ENCODE data around the gene MB.
A peak's percentile ranks its signal among the peaks of the same experiment; 100 is the strongest.

MB gene

GRCh38 chr22:35615156-35615555, 2.0 kb downstream of the MB start:
- DNase-seq (ENCODE audit: low spot score) = no peak

GRCh38 chr22:35614404-35614803, 2.7 kb downstream of the MB start:
- no peak for DNase-seq (ENCODE audit: low spot score)

- no peak for DNase-seq (ENCODE audit: low spot score)
Observed at GRCh38 chr22:35612903-35613302, 4.2 kb downstream of the MB start.

DNA sequence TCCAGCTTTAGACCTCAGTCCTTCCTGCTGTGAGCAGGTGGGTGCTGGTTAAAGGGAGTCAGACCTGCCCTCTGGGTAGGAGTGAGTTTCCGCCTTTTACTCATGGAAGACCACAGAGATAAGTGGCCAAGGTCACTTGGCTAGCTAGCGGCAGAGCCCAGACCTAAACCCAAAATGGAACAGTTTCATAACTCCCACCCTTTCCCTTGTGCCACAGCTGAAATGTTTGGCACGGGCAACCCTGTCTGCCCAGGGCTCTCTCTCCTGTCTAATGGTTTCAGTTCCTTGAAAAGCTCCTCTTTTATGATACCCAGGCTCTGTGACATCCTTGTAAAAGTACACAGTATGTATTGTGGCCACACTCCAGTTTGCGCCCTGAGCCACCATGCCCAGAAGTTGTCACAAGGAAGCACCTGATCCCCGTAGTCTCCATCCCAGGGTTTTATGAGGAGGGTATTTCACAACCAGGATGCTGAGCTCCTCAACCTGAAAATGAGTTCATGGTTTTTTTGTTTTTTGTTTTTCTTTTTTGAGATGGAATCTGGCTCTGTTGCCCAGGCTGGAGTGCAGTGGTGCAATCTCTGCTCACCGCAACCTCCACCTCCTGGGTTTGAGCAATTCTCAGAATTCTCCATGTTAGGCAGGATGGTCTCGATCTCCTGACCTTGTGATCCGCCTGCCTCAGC, 5.1 kb downstream of the MB start:
- DNase-seq (ENCODE audit: low spot score) = no peak

GRCh38 chr22:35611200-35611890, 5.8 kb downstream of the MB start:
- no peak for DNase-seq (ENCODE audit: low spot score)

DNA sequence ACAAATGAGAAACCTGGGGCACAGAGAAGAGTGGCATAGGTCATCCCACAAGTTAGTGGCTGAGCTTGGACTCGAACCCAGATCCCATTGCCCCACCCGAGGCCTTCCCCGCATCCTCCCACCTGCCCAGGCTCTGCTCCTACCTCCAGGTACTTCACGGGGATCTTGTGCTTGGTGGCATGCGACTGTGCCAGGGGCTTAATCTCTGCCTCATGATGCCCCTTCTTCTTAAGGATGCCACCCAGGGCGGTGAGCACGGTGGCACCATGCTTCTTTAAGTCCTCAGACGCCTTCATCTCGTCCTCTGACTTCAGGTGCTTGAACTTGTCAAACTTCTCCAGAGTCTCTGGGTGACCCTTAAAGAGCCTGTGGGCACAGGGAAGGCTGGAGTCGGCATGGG, 6.4 kb downstream of the MB start:
- DNase-seq (ENCODE audit: low spot score) = no peak

DNA sequence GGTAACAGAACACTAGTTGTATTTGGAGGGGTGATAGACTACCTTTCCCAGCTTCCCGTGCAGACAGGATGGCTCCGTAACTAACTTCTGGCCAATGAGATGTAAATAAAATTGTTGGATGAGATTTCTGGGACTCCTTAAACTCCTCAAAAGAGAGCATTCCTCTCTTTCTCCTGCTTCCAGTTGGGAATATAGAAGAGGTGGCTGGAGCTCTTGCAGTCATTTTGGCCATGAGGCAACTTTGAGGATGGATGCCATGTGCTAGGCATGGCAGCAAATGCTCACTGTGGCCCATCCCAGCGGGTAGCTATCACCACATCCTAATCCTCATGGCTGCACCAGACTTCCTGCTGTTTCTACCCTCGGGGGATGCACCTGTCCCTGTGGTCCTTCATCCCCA, 7.4 kb downstream of the MB start:
- DNase-seq (ENCODE audit: low spot score) = no peak

- DNase-seq (ENCODE audit: low spot score) = no peak
Observed at GRCh38 chr22:35609261-35609660, 7.9 kb downstream of the MB start.

GRCh38 chr22:35608088-35608487, 9.0 kb downstream of the MB start:
- DNase-seq (ENCODE audit: low spot score) = no peak

DNA sequence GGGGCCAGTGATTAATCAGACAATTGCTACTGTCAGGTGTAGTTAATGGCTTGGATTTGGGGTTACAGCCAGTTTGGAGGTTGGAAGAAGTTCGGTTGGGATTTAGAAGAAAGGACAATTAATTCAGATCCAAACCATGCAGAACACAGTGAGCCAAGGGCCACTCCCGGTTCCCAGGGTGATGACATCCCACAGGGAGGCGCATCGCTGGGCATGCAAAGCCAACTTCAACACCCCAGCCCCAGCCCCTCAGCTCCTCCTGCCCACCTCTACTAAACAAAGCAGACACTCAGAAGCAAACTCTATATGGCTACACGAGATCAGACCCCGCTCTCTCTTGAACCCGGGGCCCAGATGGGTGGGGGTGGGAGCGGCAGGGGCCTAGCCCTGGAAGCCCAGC, 10.2 kb downstream of the MB start:
- DNase-seq (ENCODE audit: low spot score) = no peak

- DNase-seq (ENCODE audit: low spot score) = no peak
Observed at GRCh38 chr22:35605851-35606481, 11.2 kb downstream of the MB start.

DNA sequence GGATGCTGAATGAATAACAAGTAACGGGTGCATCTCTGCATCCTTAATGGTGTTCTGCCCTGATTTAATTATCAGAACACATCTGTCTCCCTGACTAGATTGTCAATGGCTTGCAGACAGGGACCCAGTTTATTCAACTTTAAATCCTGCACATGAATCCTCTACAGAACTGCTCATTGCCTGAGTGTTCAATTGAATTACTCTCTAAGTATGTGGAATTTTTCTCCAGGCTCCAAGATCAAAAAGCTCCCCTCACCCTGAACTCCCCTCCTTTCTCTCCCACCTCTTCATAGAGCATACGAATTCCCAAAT, 11.8 kb downstream of the MB start:
- DNase-seq (ENCODE audit: low spot score) = peak; percentile 36

GRCh38 chr22:35604621-35605368, 12.3 kb downstream of the MB start:
- DNase-seq (ENCODE audit: low spot score) = no peak

- no peak for DNase-seq (ENCODE audit: low spot score)
Observed at GRCh38 chr22:35601743-35602615, 15.2 kb downstream of the MB start.

DNA sequence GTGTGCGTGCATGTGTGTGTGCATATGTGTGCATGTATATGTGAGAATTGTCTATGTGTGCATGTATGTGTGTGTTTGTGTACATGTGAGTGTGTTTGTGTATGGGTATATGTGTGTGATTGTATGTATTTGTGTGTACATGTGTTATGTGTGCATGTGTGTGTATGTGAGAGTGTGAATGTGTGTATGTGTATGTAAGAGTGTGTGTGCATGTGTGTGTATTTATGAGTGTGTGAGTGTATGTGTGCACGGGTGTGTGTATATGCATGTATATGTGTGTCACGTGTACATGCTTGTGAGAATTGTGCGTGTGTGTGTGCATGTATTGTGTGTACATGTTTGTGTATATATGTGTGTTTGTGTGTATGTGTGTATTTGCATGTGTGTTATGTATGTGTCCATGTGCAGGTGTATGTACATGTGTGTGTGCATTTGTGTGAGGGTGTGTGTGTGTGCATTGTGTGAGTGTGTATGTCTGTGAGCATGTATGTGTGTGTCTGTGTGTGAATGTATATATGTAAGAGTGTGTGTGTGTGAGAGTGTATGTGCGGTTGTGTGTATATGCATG, 16.0 kb downstream of the MB start:
- DNase-seq (ENCODE audit: low spot score) = no peak

- DNase-seq (ENCODE audit: low spot score) = no peak
Observed at GRCh38 chr22:35600476-35600875, 16.7 kb downstream of the MB start.

GRCh38 chr22:35599364-35599763, 17.8 kb downstream of the MB start:
- DNase-seq (ENCODE audit: low spot score) = no peak

GRCh38 chr22:35598396-35598710, 18.8 kb downstream of the MB start:
- no peak for DNase-seq (ENCODE audit: low spot score)

DNA sequence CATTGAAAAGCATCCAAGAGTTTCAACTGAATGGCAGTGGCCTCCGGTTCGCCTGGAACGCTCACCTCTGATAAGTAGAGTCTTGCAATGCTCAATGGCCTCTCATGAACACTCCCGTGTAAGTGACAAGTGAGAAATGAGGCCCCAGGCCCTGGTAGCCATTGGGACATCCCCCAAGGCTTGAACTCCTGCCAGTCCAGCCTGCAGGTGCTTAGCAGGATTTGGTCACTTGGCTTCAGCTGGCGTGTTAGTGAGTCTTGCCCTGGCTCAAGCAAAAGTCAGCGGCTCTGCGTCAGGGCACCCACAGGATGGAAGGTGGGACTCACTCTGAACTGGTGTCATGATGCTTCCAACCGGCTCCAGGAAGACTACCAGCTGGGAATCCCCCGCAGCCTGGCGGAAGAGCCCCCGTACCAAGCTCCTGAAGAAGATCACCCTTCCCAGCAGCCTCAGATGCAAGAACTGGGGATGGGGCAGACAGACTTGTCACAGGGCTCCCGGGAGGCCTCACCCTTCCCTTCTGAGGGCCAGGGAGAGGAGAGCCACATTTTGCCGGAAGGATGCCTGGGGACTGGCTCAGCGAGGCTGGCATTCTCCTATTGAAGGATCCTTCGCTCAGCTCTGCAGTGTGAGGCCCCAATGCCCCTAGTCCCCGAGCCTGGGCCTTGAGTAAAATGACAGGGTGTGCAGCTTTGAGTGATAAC, 19.3 kb downstream of the MB start:
- DNase-seq (ENCODE audit: low spot score) = no peak

- no peak for DNase-seq (ENCODE audit: low spot score)
Observed at GRCh38 chr22:35596821-35597220, 20.3 kb downstream of the MB start.

- no peak for DNase-seq (ENCODE audit: low spot score)
Observed at GRCh38 chr22:35594686-35595085, 22.4 kb downstream of the MB start.
